Sigmoid colon (tissue), 7 donors: Measurements from ENCODE around the gene KATNB1. TPM values are rescaled to one million over a fixed set of nuclear protein-coding genes. Genes with fewer than 3 reads are reported as not detected.
A peak's percentile ranks its signal among the peaks of the same experiment; 100 is the strongest.

Experiments used
- DNase-seq: peaks from one replicate; pipeline ENCODE4 v3.0.0-alpha.2; 2019
- H3K27ac ChIP-seq, 4 donors: fragments of 200-600 bp; sonication (generic); one replicate each; pipeline ENCODE4 v1.5.1; 2016 to 2019; ENCODE audit warnings: mild to moderate bottlenecking in 1 of 4
- H3K27me3 ChIP-seq, 3 donors: fragments of 200-600 bp; sonication (generic); one replicate each; pipeline ENCODE4 v1.5.1; 2019; ENCODE audit warnings: mild to moderate bottlenecking in 1 of 3
- H3K36me3 ChIP-seq, 4 donors: fragments of 200-600 bp; sonication (generic); one replicate each; pipeline ENCODE4 v1.5.1; 2016 to 2019
- H3K4me1 ChIP-seq, 4 donors: fragments of 200-600 bp; sonication (generic); one replicate each; pipeline ENCODE4 v1.5.1; 2017 to 2019
- H3K4me3 ChIP-seq, 4 donors: fragments of 200-600 bp; sonication (generic); one replicate each; pipeline ENCODE4 v1.5.1; 2017 to 2019; ENCODE audit warnings: mild to moderate bottlenecking in 2 of 4, moderate library complexity in 1 of 4
- H3K9me3 ChIP-seq, 4 donors: fragments of 200-600 bp in 3 of 4; sonication (generic) in 3 of 4; one replicate each; pipeline versions ENCODE4 v1.5.1 to v1.6.1; 2013 to 2019
- CTCF ChIP-seq, 4 experiments: fragments of 450-650 bp in 3 of 4; fragments of 200-600 bp in 1 of 4; IDR thresholded peaks; one replicate each; pipeline ENCODE4 v1.5.1; 2016 to 2019; ENCODE audit warnings: antibody characterized with exemption in 4 of 4, mild to moderate bottlenecking in 3 of 4, moderate library complexity in 2 of 4
- EP300 ChIP-seq, 4 donors: sonication (generic); formaldehyde crosslinking; IDR thresholded peaks; one replicate each; pipeline ENCODE4 v1.6.1; 2017; ENCODE audit warnings: antibody characterized with exemption in 4 of 4
- POLR2A ChIP-seq, 2 donors: fragments of 450-650 bp; IDR thresholded peaks; one replicate each; pipeline ENCODE4 v1.6.1; 2016; ENCODE audit warnings: antibody characterized with exemption in 2 of 2, mild to moderate bottlenecking in 2 of 2, moderate library complexity in 2 of 2
- POLR2AphosphoS5 ChIP-seq, 4 donors: sonication (generic); formaldehyde crosslinking; IDR thresholded peaks; one replicate each; pipeline ENCODE4 v1.6.1; 2017; ENCODE audit warnings: antibody characterized with exemption in 4 of 4
- WGBS, 2 donors: extraction: QIAGEN DNeasy Blood & Tissue Kit; methylation state at CpG; one replicate each; pipeline ENCODE4 v1.1.7; 2013; 5-methylcytosine and 5-hydroxymethylcytosine counted together
- intact Hi-C: fragments of 100-400 bp; cut with DNase I; formaldehyde crosslinking; loops from one replicate; pipeline ENCODE4 v1.15.1; 2023
- polyA plus RNA-seq, 3 donors: library from polyadenylated mRNA; stranded (reverse); fragments of 200-250 nt; gene quantifications; one replicate each; pipeline ENCODE4 v1.2.3, GENCODE V29; 2013
- total RNA-seq, 4 donors: library from RNA; depleted of rRNA; stranded (reverse); fragments of >200 nt; gene quantifications; one replicate each; pipeline ENCODE4 v1.1.0, GENCODE V29; 2016
- donor health status: healthy with polysubstance abuse.
- donor health status: Bipolar disorder and iron deficiency.
- donor health status: healthy.

Gene KATNB1
- total and polyA plus RNA-seq, 7 donors = 4.3 to 18.6 (median 10.2) TPM

- peak overlapping the region in 1 of 4 donors; percentile 18 for H3K27ac ChIP-seq
- peaks cover 5 to 76% (median 26%) of the 10 kb centered on the region in 4 donors for H3K36me3 ChIP-seq
- 63 to 80% methylated on average over 17 of the region's 17 CpGs for WGBS, 2 donors
- peak; percentile 62 for DNase-seq
- H3K4me1 ChIP-seq = peaks cover 0 to 15% (median 14%) of the 10 kb centered on the region in 4 donors
- H3K9me3 ChIP-seq = no peaks in the 10 kb centered on the region
- TF ChIP-seq CTCF (IDR thresholded peaks at IDR 0.05) (no peak), POLR2A (IDR thresholded peaks at IDR 0.05) (no peak), EP300 (IDR thresholded peaks at IDR 0.05) (no peak), POLR2AphosphoS5 (IDR thresholded peaks at IDR 0.05) (no peak)
- intact Hi-C loops = no loop called here
- H3K27me3 ChIP-seq = no peaks in the 10 kb centered on the region
- no peak overlapping the region for H3K4me3 ChIP-seq
Observed at GRCh38 chr16:57788252-57788841, 52.8 kb downstream of the KATNB1 start.

- intact Hi-C loops = no loop called here
- TF ChIP-seq CTCF (IDR thresholded peaks at IDR 0.05) (no peak), POLR2AphosphoS5 (IDR thresholded peaks at IDR 0.05) (no peak)
- WGBS, 2 donors = 90 to 91% methylated on average over 12 of the region's 12 CpGs
- Histone ChIP-seq H3K36me3 (peaks cover 5 to 78% (median 25%) of the 10 kb centered on the region in 4 donors), H3K27ac (no peak overlapping the region), H3K4me3 (no peak overlapping the region), H3K4me1 (peaks cover 0 to 15% (median 14%) of the 10 kb centered on the region in 4 donors), H3K27me3 (no peaks in the 10 kb centered on the region), H3K9me3 (no peaks in the 10 kb centered on the region)
- no peak for DNase-seq
Observed at GRCh38 chr16:57788951-57789350, 53.4 kb downstream of the KATNB1 start.

- H3K4me1 ChIP-seq = peaks cover 0 to 12% (median 11%) of the 10 kb centered on the region in 4 donors
- no peak for TF ChIP-seq POLR2A (IDR thresholded peaks at IDR 0.05)
- no peak for TF ChIP-seq EP300 (IDR thresholded peaks at IDR 0.05)
- TF ChIP-seq POLR2AphosphoS5 (IDR thresholded peaks at IDR 0.05) = no peak
- TF ChIP-seq CTCF (IDR thresholded peaks at IDR 0.05) = no peak
- intact Hi-C loops = no loop called here
- 59 to 69% methylated on average over 13 of the region's 13 CpGs for WGBS, 2 donors
- peaks cover 0 to 68% (median 22%) of the 10 kb centered on the region in 4 donors for H3K36me3 ChIP-seq
- DNase-seq = no peak
- no peaks in the 10 kb centered on the region for H3K27me3 ChIP-seq
- no peak overlapping the region for H3K27ac ChIP-seq
- H3K4me3 ChIP-seq = no peak overlapping the region
- H3K9me3 ChIP-seq = no peaks in the 10 kb centered on the region
Observed at GRCh38 chr16:57791195-57791892, 55.8 kb downstream of the KATNB1 start.

GRCh38 chr16:57791893-57792461 is 56.4 kb downstream of the KATNB1 start:
- Histone ChIP-seq H3K36me3 (peaks cover 0 to 71% (median 25%) of the 10 kb centered on the region in 4 donors), H3K27me3 (no peaks in the 10 kb centered on the region), H3K4me3 (no peak overlapping the region), H3K27ac (no peak overlapping the region), H3K9me3 (no peaks in the 10 kb centered on the region), H3K4me1 (peaks cover 0 to 5% (median 5%) of the 10 kb centered on the region in 4 donors)
- TF ChIP-seq EP300 (IDR thresholded peaks at IDR 0.05) (no peak), POLR2A (IDR thresholded peaks at IDR 0.05) (no peak), CTCF (IDR thresholded peaks at IDR 0.05) (no peak), POLR2AphosphoS5 (IDR thresholded peaks at IDR 0.05) (no peak)
- DNase-seq = no peak
- intact Hi-C loops = no loop called here
- 72 to 77% methylated on average over 8 of the region's 8 CpGs for WGBS, 2 donors
